IMR-90 (cell line): ENCODE results near the gene CLDN7. TPM values are rescaled to one million over a fixed set of nuclear protein-coding genes. Genes with fewer than 3 reads are reported as not detected.

Experiments used
- ATAC-seq: fragments of 200-7000 bp; cut with Tn5 transposase; 2 replicates; pipeline ENCODE4 v1.9.1; 2020; ENCODE audit warnings: low read depth, mild to moderate bottlenecking, moderate library complexity
- BruUV-seq: library from RNA; stranded (reverse); fragments of 400-500 nt; replicated peaks from 2 replicates; lab custom pipeline; 2021; lab: Mats Ljungman, UMichigan
- CTCF ChIA-PET: fragments of 300-600 bp; formaldehyde crosslinking; extraction: SDS; loops from one replicate; lab custom pipeline; 2021; ENCODE audit warnings: antibody characterized with exemption; lab: Yijun Ruan, JAX
- POLR2A ChIA-PET: fragments of 300-600 bp; sonication (Branson Sonifier 250); formaldehyde crosslinking; loops from one replicate; lab custom pipeline; 2022; ENCODE audit warnings: antibody characterized with exemption; ENCODE audit not compliant: unreplicated experiment; lab: Charles Lee
- DNase-seq: peaks from one replicate; pipeline ENCODE4 v3.0.0; 2013
- H2AFZ ChIP-seq: replicated peaks from 2 replicates; pipeline ENCODE3; 2013; ENCODE audit warnings: low read length, mild to moderate bottlenecking; ENCODE audit not compliant: poor library complexity
- H2AK5ac ChIP-seq: 2 replicates; pipeline ENCODE4 v1.6.1; 2013; ENCODE audit warnings: low read depth, low read length, inconsistent platforms
- H2AK9ac ChIP-seq: replicated peaks from 2 replicates; pipeline ENCODE3; 2013; ENCODE audit warnings: mild to moderate bottlenecking, low read depth, low read length, moderate library complexity; ENCODE audit not compliant: poor library complexity
- H2BK120ac ChIP-seq: 2 replicates; pipeline ENCODE4 v1.6.1; 2013; ENCODE audit warnings: low read depth, low read length, inconsistent platforms
- H2BK15ac ChIP-seq: 3 replicates; pipeline ENCODE4 v1.6.1; 2013; ENCODE audit warnings: low read depth, low read length, inconsistent platforms
- H2BK20ac ChIP-seq: 2 replicates; pipeline ENCODE4 v1.6.1; 2013; ENCODE audit warnings: low read depth, mild to moderate bottlenecking, inconsistent platforms, low read length, moderate library complexity
- H2BK5ac ChIP-seq: 2 replicates; pipeline ENCODE4 v1.6.1; 2013; ENCODE audit warnings: mild to moderate bottlenecking, low read depth, low read length, inconsistent platforms; ENCODE audit not compliant: poor library complexity, severe bottlenecking
- H3K14ac ChIP-seq: replicated peaks from 2 replicates; pipeline ENCODE4 v1.6.1; 2013; ENCODE audit warnings: low read depth, low read length, inconsistent platforms
- H3K18ac ChIP-seq: 2 replicates; pipeline ENCODE4 v1.6.1; 2013; ENCODE audit warnings: low read depth, low read length, control low read depth
- H3K23ac ChIP-seq: 2 replicates; pipeline ENCODE4 v1.6.1; 2013; ENCODE audit warnings: low read depth, low read length, inconsistent platforms
- H3K27ac ChIP-seq: 2 replicates; pipeline ENCODE4 v1.5.1; 2013; ENCODE audit warnings: mild to moderate bottlenecking, control low read depth, low read length; ENCODE audit not compliant: insufficient read depth
- H3K27me3 ChIP-seq: 2 replicates; pipeline ENCODE4 v1.6.1; 2013; ENCODE audit warnings: low read length; ENCODE audit not compliant: control insufficient read depth, insufficient read depth
- H3K36me3 ChIP-seq: 2 replicates; pipeline ENCODE4 v1.6.1; 2013; ENCODE audit warnings: low read length, mixed read lengths; ENCODE audit not compliant: control insufficient read depth, insufficient read depth
- H3K4ac ChIP-seq: 2 replicates; pipeline ENCODE4 v1.6.1; 2013; ENCODE audit warnings: low read depth, low read length, inconsistent platforms
- H3K4me1 ChIP-seq: 2 replicates; pipeline ENCODE4 v1.6.1; 2013; ENCODE audit warnings: low read length, mixed read lengths; ENCODE audit not compliant: control insufficient read depth, insufficient read depth
- H3K4me2 ChIP-seq: 2 replicates; pipeline ENCODE4 v1.6.1; 2013; ENCODE audit warnings: low read depth, mild to moderate bottlenecking, control low read depth, low read length, moderate library complexity
- H3K4me3 ChIP-seq: 2 replicates; pipeline ENCODE4 v1.5.1; 2013; ENCODE audit warnings: low read depth, mild to moderate bottlenecking, control low read depth, low read length, moderate library complexity; ENCODE audit not compliant: insufficient read depth
- H3K56ac ChIP-seq: 2 replicates; pipeline ENCODE4 v1.6.1; 2013; ENCODE audit warnings: low read length, inconsistent platforms; ENCODE audit not compliant: insufficient read depth; ENCODE audit errors: extremely low read depth
- H3K79me1 ChIP-seq, 2 experiments: 2 replicates each; pipeline ENCODE4 v1.6.1; 2013; ENCODE audit warnings: low read length in 2 of 2, inconsistent platforms in 1 of 2, low read depth in 1 of 2
- H3K9ac ChIP-seq: 2 replicates; pipeline ENCODE4 v1.6.1; 2013; ENCODE audit warnings: low read depth, low read length, control low read depth
- H3K9me1 ChIP-seq: 2 replicates; pipeline ENCODE4 v1.6.1; 2013; ENCODE audit warnings: low read length, inconsistent platforms; ENCODE audit not compliant: insufficient read depth
- H3K9me3 ChIP-seq: 2 replicates; pipeline ENCODE4 v1.6.1; 2013; ENCODE audit warnings: low read length; ENCODE audit not compliant: control insufficient read depth, insufficient read depth
- H4K20me1 ChIP-seq: 2 replicates; pipeline ENCODE4 v1.6.1; 2013; ENCODE audit warnings: low read length, inconsistent platforms; ENCODE audit not compliant: insufficient read depth
- H4K5ac ChIP-seq: 2 replicates; pipeline ENCODE4 v1.6.1; 2013; ENCODE audit warnings: mild to moderate bottlenecking, low read depth, low read length, control low read depth
- H4K8ac ChIP-seq, 2 experiments: 2 replicates each; pipeline ENCODE4 v1.6.1; 2013; ENCODE audit warnings: low read depth in 2 of 2, low read length in 2 of 2, control low read depth in 1 of 2, inconsistent platforms in 1 of 2
- H4K91ac ChIP-seq: 2 replicates; pipeline ENCODE4 v1.6.1; 2013; ENCODE audit warnings: low read depth, low read length, inconsistent platforms; ENCODE audit not compliant: insufficient read depth
- BHLHE40 ChIP-seq: fragments of 150-350 bp; IDR thresholded peaks from 2 replicates; pipeline ENCODE4 v1.6.1; 2016; ENCODE audit warnings: mild to moderate bottlenecking, low read depth, low read length
- CEBPB ChIP-seq: IDR thresholded peaks from 2 replicates; pipeline ENCODE4 v1.6.1; 2012; ENCODE audit warnings: low read depth, low read length, improper control_type of control experiment
- ELK1 ChIP-seq: fragments of 150-350 bp; IDR thresholded peaks from 2 replicates; pipeline ENCODE4 v1.6.1; 2016; ENCODE audit warnings: low read depth, mild to moderate bottlenecking, low read length, moderate library complexity, borderline replicate concordance
- FOS ChIP-seq: fragments of 150-350 bp; IDR thresholded peaks from 2 replicates; pipeline ENCODE4 v1.6.1; 2016; ENCODE audit warnings: low read depth, low read length
- MAFK ChIP-seq: IDR thresholded peaks from 2 replicates; pipeline ENCODE4 v1.6.1; 2012; ENCODE audit warnings: low read depth, low read length, improper control_type of control experiment
- MAZ ChIP-seq: IDR thresholded peaks from 2 replicates; pipeline ENCODE4 v1.6.1; 2012; ENCODE audit warnings: low read depth, mild to moderate bottlenecking, low read length, improper control_type of control experiment, moderate library complexity, borderline replicate concordance
- MXI1 ChIP-seq: IDR thresholded peaks from 2 replicates; pipeline ENCODE4 v1.6.1; 2012; ENCODE audit warnings: low read depth, mild to moderate bottlenecking, low read length, moderate library complexity, borderline replicate concordance
- NFE2L2 ChIP-seq: fragments of 150-350 bp; IDR thresholded peaks from 2 replicates; pipeline ENCODE4 v1.6.1; 2016; ENCODE audit warnings: low read depth, mild to moderate bottlenecking, low read length
- POLR2A ChIP-seq: IDR thresholded peaks from 2 replicates; pipeline ENCODE4 v1.6.1; 2012; ENCODE audit warnings: mild to moderate bottlenecking, low read depth, low read length
- RAD21 ChIP-seq: IDR thresholded peaks from 2 replicates; pipeline ENCODE4 v1.6.1; 2012; ENCODE audit warnings: low read length, improper control_type of control experiment
- RCOR1 ChIP-seq: IDR thresholded peaks from 2 replicates; pipeline ENCODE4 v1.6.1; 2012; ENCODE audit warnings: mild to moderate bottlenecking, low read length, improper control_type of control experiment; ENCODE audit not compliant: insufficient replicate concordance
- RFX5 ChIP-seq: IDR thresholded peaks from 2 replicates; pipeline ENCODE4 v1.8.0; 2012; ENCODE audit warnings: low read depth, mild to moderate bottlenecking, low read length, moderate library complexity
- SMC3 ChIP-seq: fragments of 150-350 bp; IDR thresholded peaks from 2 replicates; pipeline ENCODE4 v1.6.1; 2016; ENCODE audit warnings: low read depth, mild to moderate bottlenecking, antibody characterized with exemption, low read length, moderate library complexity
- USF2 ChIP-seq: fragments of 150-350 bp; IDR thresholded peaks from 2 replicates; pipeline ENCODE4 v1.6.1; 2017; ENCODE audit warnings: mild to moderate bottlenecking, antibody characterized with exemption, low read length, low read depth
- WGBS, 2 experiments: methylation state at CpG; one replicate each; pipeline versions ENCODE4 v1.1.5 to v1.1.7; 2013; ENCODE audit warnings: missing lambda C conversion rate in 2 of 2; ENCODE audit not compliant: insufficient read length in 1 of 2; ENCODE audit errors: extremely low coverage in 2 of 2; 5-methylcytosine and 5-hydroxymethylcytosine counted together
- dilution Hi-C: fragments of 300-500 bp; cut with HindIII; formaldehyde crosslinking; loops from one replicate; pipeline ENCODE4 v1.14.3; 2018; ENCODE audit warnings: low sequenced_read_pairs; ENCODE audit not compliant: unreplicated experiment
- in situ Hi-C: fragments of 300-500 bp; cut with MboI; formaldehyde crosslinking; loops from 3 replicates; pipeline ENCODE4 v1.14.3; 2019; ENCODE audit warnings: low sequenced_read_pairs, inconsistent platforms, mixed read lengths
- intact Hi-C: fragments of 100-400 bp; cut with micrococcal nuclease; formaldehyde crosslinking; loops from 2 replicates; pipeline ENCODE4 v1.10.0; 2022
- polyA plus RNA-seq, 3 experiments: library from polyadenylated mRNA; depleted of rRNA; stranded (reverse); fragments of >200 nt; gene quantifications; 2 replicates each; pipeline ENCODE4 v1.2.3, GENCODE V29; 2012; ENCODE audit warnings: low replicate concordance in 1 of 3
- total RNA-seq: library from RNA; depleted of rRNA; stranded (reverse); fragments of >200 nt; gene quantifications from 2 replicates; pipeline ENCODE4 v1.2.3, GENCODE V29; 2012

CLDN7 gene
- total and polyA plus RNA-seq, 2 of the 4 experiments (the other 2 are of a cell fraction), result 1.4 TPM

- H3K9me3 ChIP-seq, result no peaks in the 10 kb centered on the region
- in situ Hi-C loops, result no loop called here
- H2BK20ac ChIP-seq, result 0 out of 2 replicates have a peak overlapping the region, but pooled peaks have one; percentile 9
- peak overlapping the region in 1 of 2 experiments; percentile 30; a peak in 1 of 4 replicates for H4K8ac ChIP-seq
- CTCF ChIA-PET, result no interaction called here
- H3K4me2 ChIP-seq, result peak overlapping the region; percentile 90
- no peak overlapping the region for H2BK120ac ChIP-seq
- WGBS, 2 experiments, result 7% methylated on average over 2 of the region's 7 CpGs; no CpG with 5 or more reads in 1 of the 2 experiments
- H3K9ac ChIP-seq, result peak overlapping the region; percentile 70
- peaks cover 58% of the 10 kb centered on the region for H4K20me1 ChIP-seq
- peak overlapping the region; percentile 76 for H3K4ac ChIP-seq
- no peak overlapping the region for H3K56ac ChIP-seq
- H2AFZ ChIP-seq, result peak overlapping the region; percentile 14
- H3K18ac ChIP-seq, result no peak overlapping the region
- H3K23ac ChIP-seq, result peak overlapping the region; percentile 52; the same call in 1 of the 2 replicates
- H4K5ac ChIP-seq, result no peak overlapping the region
- H3K4me3 ChIP-seq, result peak overlapping the region; percentile 55
- no TSS peak for BruUV-seq
- peaks cover 28% of the 10 kb centered on the region for H3K4me1 ChIP-seq
- H3K27me3 ChIP-seq, result no peaks in the 10 kb centered on the region
- ATAC-seq (no peak), DNase-seq (no peak)
- H2BK5ac ChIP-seq, result peak overlapping the region; percentile 31
- H3K79me1 ChIP-seq, result peaks cover 9 to 78% of the 10 kb centered on the region in 2 experiments
- peak overlapping the region; percentile 97 for H2AK9ac ChIP-seq
- no peak overlapping the region; the same call in 2 of the 3 replicates for H2BK15ac ChIP-seq
- H3K9me1 ChIP-seq, result peaks cover 26% of the 10 kb centered on the region
- POLR2A ChIA-PET, result interaction anchor here (0.6 kb wide), 1 partner anchor 180 kb away, joined by 6 read pairs; the partner anchor contains the start of gene SLC16A13
- peak overlapping the region; percentile 72 for H3K14ac ChIP-seq
- peak overlapping the region; percentile 56 for H3K27ac ChIP-seq
- H4K91ac ChIP-seq, result peak overlapping the region; percentile 29; the same call in 1 of the 2 replicates
- dilution Hi-C loops, result no loop called here
- peaks cover 5% of the 10 kb centered on the region; the same call in 1 of the 2 replicates for H3K36me3 ChIP-seq
- intact Hi-C loops, result no loop called here
- H2AK5ac ChIP-seq, result peak overlapping the region; percentile 92
- no peak for TF ChIP-seq ELK1
- TF ChIP-seq BHLHE40, result no peak
- no peak for TF ChIP-seq RAD21
- no peak for TF ChIP-seq RCOR1
- TF ChIP-seq MXI1, result no peak
- no peak for TF ChIP-seq POLR2A
- TF ChIP-seq SMC3, result no peak
- no peak for TF ChIP-seq MAFK
- TF ChIP-seq CEBPB, result no peak
- TF ChIP-seq NFE2L2, result no peak
- TF ChIP-seq USF2, result no peak
- TF ChIP-seq MAZ, result no peak
- TF ChIP-seq FOS, result no peak
- TF ChIP-seq RFX5, result no peak
Measured at GRCh38 chr17:7216242-7217112, 45.8 kb downstream of the CLDN7 start.
